Ureter (tissue), 1 donor: ENCODE results near the gene PDE8B. TPM values are rescaled to one million over a fixed set of nuclear protein-coding genes. Genes with fewer than 3 reads are reported as not detected.

Source experiments
- DNase-seq: peaks from one replicate; pipeline ENCODE4 v3.0.0-alpha.2; 2020; ENCODE audit warnings: low spot score
- total RNA-seq: library from RNA; stranded (reverse); gene quantifications from one replicate; pipeline ENCODE4 v1.2.4, GENCODE V29; 2023
- donor health status: DM: yes; HTN: yes; CAD: no.

PDE8B gene
- total RNA-seq, 1 donor from 2014 or later: 10.1 TPM

- DNase-seq: no peak
These were observed 81.7 kb downstream of the PDE8B start for GRCh38 chr5:77292026-77292757.

GRCh38 chr5:77294185-77294584 is 83.7 kb downstream of the PDE8B start:
- DNase-seq: no peak

- no peak for DNase-seq
These were observed 85.4 kb downstream of the PDE8B start for GRCh38 chr5:77295863-77296378.

GRCh38 chr5:77298146-77298545 is 87.7 kb downstream of the PDE8B start:
- no peak for DNase-seq

- DNase-seq: no peak
These were observed 90.0 kb downstream of the PDE8B start for GRCh38 chr5:77300451-77300850.

GRCh38 chr5:77301447-77301883 is 91.0 kb downstream of the PDE8B start:
- DNase-seq: no peak

GRCh38 chr5:77302247-77302646 is 91.8 kb downstream of the PDE8B start:
- DNase-seq: no peak

- no peak for DNase-seq
These were observed 92.2 kb downstream of the PDE8B start for GRCh38 chr5:77302653-77303052.

GRCh38 chr5:77304388-77304787 is 93.9 kb downstream of the PDE8B start:
- DNase-seq: no peak

- no peak for DNase-seq
These were observed 94.9 kb downstream of the PDE8B start for GRCh38 chr5:77305222-77305846.

- DNase-seq: no peak
These were observed 95.5 kb downstream of the PDE8B start for GRCh38 chr5:77305956-77306355.

GRCh38 chr5:77306531-77306930 is 96.1 kb downstream of the PDE8B start:
- DNase-seq: no peak

- DNase-seq: no peak
These were observed 97.9 kb downstream of the PDE8B start for GRCh38 chr5:77308154-77308960.

GRCh38 chr5:77309140-77309539 is 98.7 kb downstream of the PDE8B start:
- DNase-seq: no peak

GRCh38 chr5:77310494-77311213 is 100.2 kb downstream of the PDE8B start:
- no peak for DNase-seq

GRCh38 chr5:77311214-77311571 is 100.7 kb downstream of the PDE8B start:
- no peak for DNase-seq

- no peak for DNase-seq
These were observed 101.9 kb downstream of the PDE8B start for GRCh38 chr5:77312413-77312812.

GRCh38 chr5:77316871-77317661 is 106.6 kb downstream of the PDE8B start:
- no peak for DNase-seq

GRCh38 chr5:77318060-77318459 is 107.6 kb downstream of the PDE8B start:
- no peak for DNase-seq

- no peak for DNase-seq
These were observed 108.8 kb downstream of the PDE8B start for GRCh38 chr5:77319117-77319804.
